GM18873 (cell line): ENCODE data around the gene VSTM5.
"Not testable (repeated sequence)": the region's sequence is repeated elsewhere in the genome, so short reads cannot be mapped to it uniquely, and the experiment has no call there.

Source experiments
- ATAC-seq: cut with Tn5 transposase; IDR thresholded peaks from one replicate; pipeline ENCODE4 v1.9.1; 2021; ENCODE audit warnings: mild to moderate bottlenecking, moderate library complexity, moderate number of reproducible peaks; ENCODE audit not compliant: unreplicated experiment, low FRiP score

Gene VSTM5

DNA sequence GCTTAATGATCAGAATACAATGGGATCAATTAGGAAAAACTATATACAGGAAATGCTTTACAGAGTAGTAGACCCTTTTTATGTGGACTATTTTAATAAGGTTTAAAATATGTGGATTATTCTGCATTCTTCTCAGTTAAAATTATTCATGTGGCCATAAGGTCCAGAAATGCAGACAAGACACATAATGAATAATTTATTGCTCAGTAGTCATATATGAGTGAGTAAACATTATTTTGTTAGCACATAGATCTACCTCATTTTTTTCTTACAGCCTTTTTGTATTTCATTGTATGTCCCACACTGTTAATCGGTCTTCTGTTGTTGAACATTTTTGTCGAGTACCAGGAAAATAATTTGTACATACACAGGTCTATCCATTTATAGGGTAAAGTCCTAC, 45.5 kb downstream of the VSTM5 start:
- no peak for ATAC-seq

- ATAC-seq, result no peak
Measured at GRCh38 chr11:93801366-93801765, 49.1 kb downstream of the VSTM5 start.

- ATAC-seq, result no peak
Measured at GRCh38 chr11:93796441-93797231, 53.8 kb downstream of the VSTM5 start.

DNA sequence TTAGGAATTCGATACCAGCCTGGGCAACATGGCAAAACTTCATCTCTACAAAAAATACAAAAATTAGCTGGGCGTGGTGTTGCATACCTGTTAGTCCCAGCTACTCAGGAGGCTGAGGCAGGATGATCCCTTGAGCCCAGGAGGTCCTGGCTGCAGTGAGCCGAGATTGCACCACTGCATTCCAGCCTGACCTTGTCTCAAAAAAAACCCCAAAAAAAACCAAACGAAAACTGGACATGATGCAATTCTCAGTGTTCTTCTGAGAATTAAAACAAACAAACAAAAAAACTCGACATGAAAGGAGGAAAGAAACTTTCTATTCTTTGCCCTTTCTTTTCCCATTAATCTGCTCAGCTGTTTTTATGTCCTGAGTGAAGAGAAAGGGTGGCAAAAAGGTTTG, 58.9 kb downstream of the VSTM5 start:
- ATAC-seq, result no peak

DNA sequence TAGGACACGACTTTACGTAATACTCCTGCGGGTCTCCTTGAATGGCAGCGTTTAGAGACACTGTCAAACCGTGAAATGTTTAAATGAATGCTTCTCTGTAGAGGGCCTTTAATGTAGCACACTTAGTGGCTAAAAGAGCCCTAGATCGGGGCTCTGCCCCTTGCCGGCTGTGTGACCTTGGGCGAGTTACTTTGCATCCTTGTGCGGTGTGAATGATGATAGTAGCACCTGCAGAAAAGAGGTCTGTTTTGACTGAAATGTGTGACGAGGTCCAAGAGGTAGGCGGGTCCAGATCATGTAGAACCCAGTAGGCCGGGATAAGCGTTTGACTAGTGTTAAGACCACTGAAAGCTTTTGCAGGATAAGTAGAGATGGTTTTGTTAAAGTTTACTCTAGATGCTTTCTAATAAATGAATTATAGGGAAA, 65.5 kb downstream of the VSTM5 start:
- peak; percentile 31 for ATAC-seq

- peak; percentile 96 for ATAC-seq
Measured at GRCh38 chr11:93784145-93784934, 66.1 kb downstream of the VSTM5 start, which contains the start of gene MED17. MED17 (plus strand) TSS chr11:93784282; CDS start chr11:93784514, 232 bp downstream.

DNA sequence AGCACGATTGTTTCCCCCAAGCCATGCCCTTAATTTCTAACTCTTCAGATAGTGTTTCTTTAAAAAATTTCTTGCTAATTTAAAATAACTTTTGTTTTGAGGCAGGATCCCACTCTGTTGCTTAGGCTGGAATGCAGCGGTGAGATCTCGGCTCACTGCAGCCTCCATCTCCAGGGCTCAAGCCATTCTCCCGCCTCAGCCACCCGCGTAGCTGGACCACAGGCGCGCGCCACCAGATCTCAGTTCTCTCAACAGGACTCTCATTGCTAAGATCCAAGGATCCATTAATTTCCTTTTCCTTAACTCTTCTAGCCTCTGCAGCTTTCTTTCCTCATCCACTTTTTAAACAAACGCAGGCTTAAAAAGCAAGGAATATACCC, 66.7 kb downstream of the VSTM5 start:
- peak; percentile 38 for ATAC-seq

DNA sequence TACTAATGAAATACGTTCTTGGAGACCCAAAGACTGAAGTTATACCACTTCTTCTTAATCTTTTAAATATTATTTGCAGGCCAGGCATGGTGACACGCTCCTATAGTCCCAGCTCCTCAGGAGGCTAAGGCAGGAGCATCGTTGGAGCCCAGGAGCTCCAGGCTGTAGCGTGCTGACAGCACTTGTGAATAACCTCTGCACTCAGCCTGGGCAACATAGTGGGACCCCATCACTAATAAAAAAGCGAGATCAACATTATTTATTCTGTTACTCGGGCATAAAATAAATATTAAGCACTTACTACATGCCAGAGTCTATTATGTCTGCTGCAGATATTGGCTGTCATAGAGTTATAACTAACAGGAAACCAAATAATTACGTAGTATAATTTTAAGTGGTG, 67.1 kb downstream of the VSTM5 start:
- no peak for ATAC-seq

DNA sequence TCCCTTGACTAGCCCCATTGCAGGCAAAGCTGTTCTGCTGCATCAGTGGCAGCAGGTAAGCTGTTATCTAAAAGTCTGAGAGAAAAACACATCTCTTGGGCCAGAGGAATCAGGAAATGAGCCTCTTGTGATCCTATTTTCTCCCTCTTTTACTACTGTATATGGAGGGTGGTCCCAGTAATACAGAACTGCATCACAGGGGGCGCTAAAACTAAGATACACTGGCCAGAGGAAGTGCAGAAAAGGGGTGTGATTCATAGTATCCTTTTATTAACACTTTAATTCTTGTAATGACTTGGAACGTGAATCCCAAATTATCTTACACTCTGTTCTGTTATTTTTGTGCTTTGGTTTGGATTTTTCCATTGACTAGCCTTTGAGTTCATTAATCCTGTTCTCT, 75.1 kb downstream of the VSTM5 start:
- no peak for ATAC-seq

DNA sequence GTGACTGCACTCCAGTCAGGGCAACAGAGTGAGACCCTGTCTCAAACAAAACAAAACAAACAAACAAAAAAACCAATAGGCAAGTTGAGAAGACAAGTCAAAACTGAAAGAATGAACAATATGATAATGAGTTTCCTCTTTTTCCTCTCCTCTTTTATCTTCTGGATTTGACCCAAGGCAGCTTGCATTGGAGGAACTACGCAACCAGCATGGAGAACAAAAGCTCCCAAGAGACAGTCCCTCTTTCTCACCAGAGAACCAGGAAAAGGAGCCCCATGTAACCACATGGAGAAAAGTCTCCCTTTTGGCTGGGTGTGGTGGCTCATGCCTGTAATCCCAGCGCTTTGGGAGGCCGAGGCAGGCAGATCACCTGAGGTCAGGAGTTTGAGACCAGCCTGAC, 75.9 kb downstream of the VSTM5 start:
- not testable (repeated sequence) for ATAC-seq

DNA sequence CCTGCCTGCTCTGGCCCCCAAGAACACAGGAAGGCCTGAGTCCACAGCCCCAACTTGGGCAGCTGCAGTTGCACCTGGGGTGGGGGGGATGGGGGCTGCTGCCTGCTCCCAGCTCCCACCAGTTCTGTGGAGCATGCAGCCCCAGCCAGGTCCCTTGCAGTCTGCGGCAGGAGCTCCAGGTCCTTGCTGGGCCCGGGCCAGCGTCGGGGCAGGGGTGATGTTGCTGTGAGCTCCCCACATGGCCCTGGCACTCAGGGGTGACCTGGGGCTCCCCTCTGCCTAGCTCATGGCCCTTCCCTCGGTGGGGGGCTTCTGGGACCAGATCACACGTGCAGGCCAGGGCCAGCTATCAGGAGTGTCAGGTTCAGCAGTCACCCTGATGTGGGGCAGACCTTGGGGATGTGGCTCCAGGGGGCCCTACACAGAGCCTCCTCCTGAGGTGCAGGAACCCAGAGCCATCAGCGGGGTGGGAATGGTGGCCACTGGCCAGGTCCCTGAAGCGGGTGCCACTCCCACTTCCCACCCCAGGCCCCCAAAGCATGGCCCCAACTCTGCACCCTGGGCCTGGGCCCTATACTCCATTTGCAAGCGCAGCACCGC, 76.7 kb downstream of the VSTM5 start:
- no peak for ATAC-seq

DNA sequence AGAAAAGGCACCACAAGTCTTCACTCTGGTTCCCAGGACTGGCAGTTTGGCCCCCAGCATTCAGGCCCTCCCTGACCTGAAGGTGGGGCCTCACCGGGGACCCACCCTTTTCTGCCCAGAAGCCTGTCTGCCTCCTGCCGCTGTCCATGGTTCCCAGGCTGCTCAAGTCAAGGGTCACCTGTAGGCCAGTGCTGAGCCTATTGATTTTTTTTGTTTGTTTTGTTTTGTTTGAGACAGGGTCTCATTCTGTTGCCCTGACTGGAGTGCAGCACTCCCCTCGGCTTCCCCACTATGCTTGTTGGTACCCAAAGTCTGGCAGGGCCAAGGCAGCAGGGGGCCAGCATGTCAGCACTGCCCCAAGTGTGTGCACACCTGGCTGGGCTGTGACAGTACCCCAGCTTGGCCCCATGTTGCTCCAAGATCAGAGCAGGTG, 77.4 kb downstream of the VSTM5 start:
- no peak for ATAC-seq

DNA sequence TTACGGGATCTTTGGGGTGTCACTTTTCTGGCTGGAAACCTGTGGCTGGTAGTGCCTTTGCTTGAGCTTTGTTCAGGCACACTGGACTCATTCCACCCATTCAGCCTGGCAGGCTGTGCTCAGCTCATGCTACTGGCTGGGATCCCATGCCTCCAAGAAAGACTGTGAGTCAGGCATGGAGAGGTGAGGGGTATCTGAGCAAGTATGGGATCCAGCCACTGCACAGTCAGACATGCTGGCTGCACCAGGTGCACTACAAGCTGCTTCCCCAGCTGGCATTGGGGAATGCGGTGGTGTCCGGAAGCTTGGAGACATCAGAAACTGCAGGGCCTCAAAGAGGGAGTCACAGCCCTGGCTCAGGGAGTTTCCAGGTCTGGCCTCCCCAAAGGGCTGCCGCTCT, 78.3 kb downstream of the VSTM5 start:
- ATAC-seq, result no peak

DNA sequence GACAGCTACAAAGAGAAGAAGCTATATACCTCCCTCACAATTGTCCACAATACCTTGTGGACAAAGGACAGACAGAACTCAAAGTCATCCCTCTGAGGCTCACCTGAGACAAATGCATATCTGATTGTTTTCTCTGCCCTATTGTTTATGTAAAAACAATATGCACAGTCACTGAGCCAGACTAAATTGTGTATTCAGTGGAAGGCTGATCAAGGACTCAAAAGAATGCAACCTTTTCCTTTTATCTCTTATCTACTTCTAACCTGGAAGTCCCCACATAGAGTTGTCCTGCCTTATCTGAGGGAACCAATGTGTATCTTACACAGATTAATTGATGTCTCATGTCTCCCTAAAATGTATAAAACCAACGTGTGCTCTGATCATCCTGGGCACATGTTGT, 80.3 kb downstream of the VSTM5 start:
- no peak for ATAC-seq
